NCI-H1048 (cell line): Measurements from ENCODE around the gene RELL1.

ENCODE experiments used
- DNase-seq: peaks from one replicate; lab custom pipeline; 2025; lab: John Stamatoyannopoulos, UW

Gene RELL1

GRCh38 chr4:37665333-37666320, 20.5 kb downstream of the RELL1 start:
- DNase-seq: no peak

- DNase-seq: no peak
These were observed 21.5 kb downstream of the RELL1 start for GRCh38 chr4:37664696-37665095.

- DNase-seq: no peak
These were observed 22.6 kb downstream of the RELL1 start for GRCh38 chr4:37663552-37663951.

- no peak for DNase-seq
These were observed 23.2 kb downstream of the RELL1 start for GRCh38 chr4:37662861-37663390.

GRCh38 chr4:37662251-37662650, 23.9 kb downstream of the RELL1 start:
- no peak for DNase-seq

- no peak for DNase-seq
These were observed 24.4 kb downstream of the RELL1 start for GRCh38 chr4:37661772-37662171.

GRCh38 chr4:37659696-37660095, 26.5 kb downstream of the RELL1 start:
- DNase-seq: no peak

GRCh38 chr4:37656649-37657048, 29.5 kb downstream of the RELL1 start:
- DNase-seq: no peak

GRCh38 chr4:37653601-37654000, 32.6 kb downstream of the RELL1 start:
- no peak for DNase-seq

GRCh38 chr4:37652747-37653527, 33.2 kb downstream of the RELL1 start:
- DNase-seq: no peak

GRCh38 chr4:37651781-37652377, 34.3 kb downstream of the RELL1 start:
- DNase-seq: no peak

- no peak for DNase-seq
These were observed 35.7 kb downstream of the RELL1 start for GRCh38 chr4:37650481-37650880.

GRCh38 chr4:37649268-37649667, 36.9 kb downstream of the RELL1 start:
- no peak for DNase-seq

- no peak for DNase-seq
These were observed 37.9 kb downstream of the RELL1 start for GRCh38 chr4:37648084-37648817.

GRCh38 chr4:37646247-37646646, 39.9 kb downstream of the RELL1 start:
- DNase-seq: no peak

- no peak for DNase-seq
These were observed 40.4 kb downstream of the RELL1 start for GRCh38 chr4:37645736-37646135.

- DNase-seq: no peak
These were observed 41.2 kb downstream of the RELL1 start for GRCh38 chr4:37644962-37645361.

- no peak for DNase-seq
These were observed 44.0 kb downstream of the RELL1 start for GRCh38 chr4:37641886-37642849.

- DNase-seq: no peak
These were observed 44.8 kb downstream of the RELL1 start for GRCh38 chr4:37641352-37641751.

- no peak for DNase-seq
These were observed 46.5 kb downstream of the RELL1 start for GRCh38 chr4:37639551-37640285.
